ENCODE measurements around the gene BOLA1.

The BOLA1 gene

GRCh38 chr1:149923626-149924025 is 24.3 kb downstream of the BOLA1 start:
- H3K4me2 ChIP-seq (ENCODE audit: insufficient read depth, low read length), result no peak overlapping the region
- ATAC-seq (ENCODE audit: insufficient read depth, low read depth) (no peak), DNase-seq (no peak)
- no peak overlapping the region for H3K9ac ChIP-seq (ENCODE audit: low read depth, low read length)
- H3K4me1 ChIP-seq (ENCODE audit: insufficient read depth, low read length), result peaks cover 32% of the 10 kb centered on the region
- H3K36me3 ChIP-seq (ENCODE audit: insufficient read depth, low read length), result peaks cover 53% of the 10 kb centered on the region
- H3K79me2 ChIP-seq (ENCODE audit: insufficient read depth, low read length), result peaks cover 33% of the 10 kb centered on the region
- H4K20me1 ChIP-seq (ENCODE audit: insufficient read depth, low read length), result peaks cover 26% of the 10 kb centered on the region
- no peaks in the 10 kb centered on the region for H3K27me3 ChIP-seq (ENCODE audit: insufficient read depth, low read length, poor library complexity)
- no peak overlapping the region for H2AFZ ChIP-seq (ENCODE audit: low read depth, low read length)
- TF ChIP-seq CTCF (IDR thresholded peaks at IDR 0.05; ENCODE audit: borderline replicate concordance, extremely low read depth, low read length, poor library complexity, severe bottlenecking) (no peak), EZH2 (IDR thresholded peaks at IDR 0.05; ENCODE audit: borderline replicate concordance, low read depth, low read length, severe bottlenecking) (no peak)
- no peak overlapping the region for H3K4me3 ChIP-seq (ENCODE audit: low read depth in 1 of 2, low read length in 2 of 2)
- H3K27ac ChIP-seq (ENCODE audit: low read length), result no peak overlapping the region
- no peaks in the 10 kb centered on the region for H3K9me3 ChIP-seq (ENCODE audit: insufficient read depth, low read length, severe bottlenecking)

GRCh38 chr1:149925345-149925744 is 26.0 kb downstream of the BOLA1 start:
- no peaks in the 10 kb centered on the region for H3K9me3 ChIP-seq (ENCODE audit: insufficient read depth, low read length, severe bottlenecking)
- DNase-seq (no peak), ATAC-seq (ENCODE audit: insufficient read depth, low read depth) (no peak)
- peaks cover 26% of the 10 kb centered on the region for H4K20me1 ChIP-seq (ENCODE audit: insufficient read depth, low read length)
- 0 out of 4 replicates have a peak overlapping the region, but pooled peaks of 1 of the 2 experiments have one; percentile 94 for H3K4me3 ChIP-seq (ENCODE audit: low read depth in 1 of 2, low read length in 2 of 2)
- no peak overlapping the region for H3K9ac ChIP-seq (ENCODE audit: low read depth, low read length)
- H3K4me2 ChIP-seq (ENCODE audit: insufficient read depth, low read length), result peak overlapping the region; percentile 78; the same call in 1 of the 2 replicates
- TF ChIP-seq CTCF (IDR thresholded peaks at IDR 0.05; ENCODE audit: borderline replicate concordance, extremely low read depth, low read length, poor library complexity, severe bottlenecking) (no peak), EZH2 (IDR thresholded peaks at IDR 0.05; ENCODE audit: borderline replicate concordance, low read depth, low read length, severe bottlenecking) (no peak)
- H2AFZ ChIP-seq (ENCODE audit: low read depth, low read length), result no peak overlapping the region
- H3K4me1 ChIP-seq (ENCODE audit: insufficient read depth, low read length), result peaks cover 37% of the 10 kb centered on the region
- H3K27ac ChIP-seq (ENCODE audit: low read length), result no peak overlapping the region
- peaks cover 53% of the 10 kb centered on the region for H3K36me3 ChIP-seq (ENCODE audit: insufficient read depth, low read length)
- peaks cover 33% of the 10 kb centered on the region for H3K79me2 ChIP-seq (ENCODE audit: insufficient read depth, low read length)
- no peaks in the 10 kb centered on the region for H3K27me3 ChIP-seq (ENCODE audit: insufficient read depth, low read length, poor library complexity)

- no peak for DNase-seq
- H3K79me2 ChIP-seq (ENCODE audit: insufficient read depth, low read length), result peaks cover 33% of the 10 kb centered on the region
- H3K4me2 ChIP-seq (ENCODE audit: insufficient read depth, low read length), result peak overlapping the region; percentile 78
- TF ChIP-seq EZH2 (IDR thresholded peaks at IDR 0.05; ENCODE audit: borderline replicate concordance, low read depth, low read length, severe bottlenecking) (no peak), CTCF (IDR thresholded peaks at IDR 0.05; ENCODE audit: borderline replicate concordance, extremely low read depth, low read length, poor library complexity, severe bottlenecking) (no peak)
- peaks cover 26% of the 10 kb centered on the region for H4K20me1 ChIP-seq (ENCODE audit: insufficient read depth, low read length)
- no peak for ATAC-seq (ENCODE audit: insufficient read depth, low read depth)
- H2AFZ ChIP-seq (ENCODE audit: low read depth, low read length), result no peak overlapping the region
- no peak overlapping the region for H3K27ac ChIP-seq (ENCODE audit: low read length)
- H3K9ac ChIP-seq (ENCODE audit: low read depth, low read length), result peak overlapping the region; percentile 91; the same call in 1 of the 2 replicates
- no peaks in the 10 kb centered on the region for H3K27me3 ChIP-seq (ENCODE audit: insufficient read depth, low read length, poor library complexity)
- peaks cover 53% of the 10 kb centered on the region for H3K36me3 ChIP-seq (ENCODE audit: insufficient read depth, low read length)
- H3K4me3 ChIP-seq (ENCODE audit: low read depth in 1 of 2, low read length in 2 of 2), result peak overlapping the region in 1 of 2 experiments; percentile 94; a peak in 2 of 4 replicates
- no peaks in the 10 kb centered on the region for H3K9me3 ChIP-seq (ENCODE audit: insufficient read depth, low read length, severe bottlenecking)
- peaks cover 37% of the 10 kb centered on the region for H3K4me1 ChIP-seq (ENCODE audit: insufficient read depth, low read length)
Measured at GRCh38 chr1:149925751-149926150, 26.4 kb downstream of the BOLA1 start.
